ENCODE results near the gene RPL3.

GRCh38 chr22:39291523-39291922, 27.9 kb downstream of the RPL3 start:
- no peak for TF ChIP-seq CTCF (conservative IDR thresholded peaks at IDR 0.05)
- TF ChIP-seq ZFX (IDR thresholded peaks at IDR 0.05), result no peak
